Medulla oblongata (tissue), 1 donor: ENCODE results near the gene ZBTB18.
"Not testable (repeated sequence)": the region's sequence is repeated elsewhere in the genome, so short reads cannot be mapped to it uniquely, and the experiment has no call there.

ENCODE experiments used
- DNase-seq: peaks from one replicate; pipeline ENCODE4 v3.0.0-alpha.2; 2015; ENCODE audit errors: extremely low spot score

ZBTB18 gene

GRCh38 chr1:244050835-244051444 is at the start of gene ZBTB18:
ZBTB18 (plus strand) TSS chr1:244051283; CDS start chr1:244051432, 149 bp downstream.
- peak; percentile 88 for DNase-seq

- DNase-seq = no peak
Observed at GRCh38 chr1:244002721-244003120, 48.4 kb upstream of the ZBTB18 start.

DNA sequence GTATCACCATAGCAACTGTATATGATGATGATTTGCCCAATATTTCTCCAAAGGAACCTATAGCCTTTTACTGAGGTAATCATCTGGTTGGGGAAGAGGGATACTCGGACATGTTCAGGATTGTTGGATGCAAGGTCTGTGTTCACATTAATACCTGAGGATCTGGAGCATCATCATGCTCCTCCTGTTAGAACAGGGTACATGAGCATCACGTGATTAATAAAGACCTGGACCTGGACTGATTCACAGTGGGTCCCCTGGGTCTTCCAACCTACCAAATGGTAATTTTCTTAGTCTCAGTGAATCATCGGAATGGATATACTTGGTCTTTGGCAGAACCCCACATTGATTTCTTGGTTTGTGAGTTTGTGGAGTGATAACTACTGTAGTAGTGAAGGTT is 45.6 kb upstream of the ZBTB18 start:
- no peak for DNase-seq

GRCh38 chr1:244006381-244006901 is 44.6 kb upstream of the ZBTB18 start:
- DNase-seq = no peak

DNA sequence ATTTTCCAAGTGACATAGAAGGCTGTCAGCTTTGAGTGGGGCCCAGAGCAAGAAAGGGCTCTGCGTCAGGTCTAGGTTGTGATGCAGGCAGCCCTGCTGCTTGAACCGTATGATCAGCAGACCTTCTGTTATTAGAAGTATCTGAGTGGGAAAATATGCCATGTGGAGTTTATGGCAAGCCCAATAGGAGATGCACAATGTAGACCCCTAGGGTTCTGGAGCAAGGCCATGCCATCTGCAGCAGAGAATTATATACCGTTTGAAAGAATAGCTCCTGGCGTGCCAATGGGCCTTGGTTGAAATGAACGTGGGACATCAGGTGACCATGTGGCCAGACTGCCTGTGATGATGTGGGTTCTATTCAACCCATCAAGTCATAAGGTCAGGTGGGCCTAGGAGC is 44.1 kb upstream of the ZBTB18 start:
- no peak for DNase-seq

DNA sequence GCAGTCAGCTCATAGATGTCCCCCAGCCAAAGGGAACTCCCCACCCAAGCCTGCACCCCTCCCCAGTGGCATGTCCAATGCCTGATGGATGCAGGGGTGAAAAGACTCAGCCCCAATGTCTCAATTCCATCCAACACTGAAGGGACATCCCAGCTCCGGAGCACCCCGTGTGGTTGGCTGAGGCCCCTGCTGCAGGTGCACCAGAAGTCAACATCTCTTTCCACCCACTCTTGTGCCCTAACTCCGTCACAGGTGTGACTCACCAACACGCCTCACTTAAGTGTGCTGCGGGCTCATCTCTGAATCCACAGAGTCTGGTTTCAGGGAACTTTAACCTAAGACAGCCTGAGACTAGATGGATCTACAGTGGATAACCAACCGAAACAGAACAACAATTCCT is 40.9 kb upstream of the ZBTB18 start:
- no peak for DNase-seq

DNA sequence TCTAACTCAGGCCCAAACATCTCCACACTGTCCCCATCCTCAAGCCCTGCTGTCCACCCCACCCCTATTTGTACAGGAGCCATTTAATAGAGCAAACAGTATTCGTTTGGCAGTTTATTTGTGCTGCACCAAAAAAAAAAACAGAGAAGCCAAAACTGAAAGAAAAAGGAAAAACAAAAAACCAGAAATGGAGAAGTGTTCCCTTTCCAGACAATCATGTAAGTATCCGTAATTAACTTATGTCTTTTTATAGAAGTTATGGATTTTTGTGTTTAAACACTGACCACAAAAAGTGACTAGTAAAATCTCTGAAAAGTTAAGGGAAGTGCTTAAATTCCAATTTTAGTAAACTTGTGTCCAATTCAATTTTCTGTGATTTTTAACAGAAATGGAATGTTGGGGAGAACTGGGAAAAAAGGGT is 40.4 kb upstream of the ZBTB18 start:
- no peak for DNase-seq

DNA sequence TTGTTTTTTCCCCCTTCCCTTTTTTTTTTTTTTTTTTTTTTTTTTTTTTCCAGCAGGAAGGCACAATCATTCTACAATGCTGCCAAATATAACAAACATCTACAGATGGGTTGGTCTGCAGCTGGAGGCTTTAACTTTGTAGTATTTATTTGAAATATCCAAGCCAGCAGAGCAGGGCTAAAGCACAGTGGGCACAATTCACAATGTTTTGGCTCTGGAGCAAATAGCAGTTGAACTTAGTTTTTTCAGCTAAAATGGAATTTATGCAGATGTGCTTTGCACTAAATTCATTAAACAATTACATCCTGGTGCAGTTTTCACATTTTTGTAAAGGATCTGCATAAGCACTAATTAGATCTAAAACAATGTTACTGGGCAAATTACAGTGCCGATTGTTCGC is 39.8 kb upstream of the ZBTB18 start:
- peak; percentile 51 for DNase-seq

GRCh38 chr1:244011786-244012185 is 39.3 kb upstream of the ZBTB18 start:
- DNase-seq = peak; percentile 41

- peak; percentile 22 for DNase-seq
Observed at GRCh38 chr1:244012202-244012601, 38.9 kb upstream of the ZBTB18 start.

DNA sequence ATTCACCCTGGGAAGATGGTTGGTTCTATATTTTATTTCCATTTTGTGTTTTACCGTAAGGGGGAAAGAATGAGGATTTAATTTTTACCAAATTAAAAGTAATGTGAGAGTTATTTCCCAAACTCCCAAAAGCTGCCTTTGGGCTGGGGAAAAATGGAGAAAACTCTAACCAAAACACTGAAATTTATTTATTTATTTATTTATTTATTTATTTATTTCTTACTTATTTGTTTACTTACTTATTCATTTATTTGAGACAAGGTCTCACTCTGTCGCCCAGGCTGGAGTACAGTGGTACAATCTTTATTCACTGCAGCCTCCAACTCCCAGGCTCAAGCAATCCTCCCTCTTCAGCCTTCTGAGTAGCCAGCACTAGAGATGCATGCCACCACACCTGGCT is 38.0 kb upstream of the ZBTB18 start:
- DNase-seq = no peak

GRCh38 chr1:244014862-244015261 is 36.2 kb upstream of the ZBTB18 start:
- not testable (repeated sequence) for DNase-seq

DNA sequence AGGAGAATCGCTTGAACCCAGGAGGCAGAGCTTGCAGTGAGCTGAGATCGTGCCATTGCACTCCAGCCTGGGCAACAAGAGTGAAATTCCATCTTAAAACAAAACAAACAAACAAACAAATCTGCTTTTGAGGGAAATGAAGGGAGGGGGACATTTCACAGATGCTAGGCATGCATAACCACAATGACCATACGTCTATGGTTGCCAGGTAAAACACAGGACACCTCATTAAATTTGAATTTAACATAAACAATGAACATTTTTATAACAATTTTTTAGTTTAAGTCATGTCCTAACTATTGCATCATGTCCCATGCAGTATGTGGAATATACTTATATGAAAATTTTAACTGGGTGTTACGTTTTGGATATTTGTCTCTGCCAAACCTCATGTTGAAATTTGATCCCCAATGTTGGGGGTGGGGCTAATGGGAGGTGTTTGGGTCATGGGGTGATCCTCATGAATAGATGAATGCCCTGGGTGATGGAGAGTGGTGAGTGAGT is 31.0 kb upstream of the ZBTB18 start:
- DNase-seq = no peak

DNA sequence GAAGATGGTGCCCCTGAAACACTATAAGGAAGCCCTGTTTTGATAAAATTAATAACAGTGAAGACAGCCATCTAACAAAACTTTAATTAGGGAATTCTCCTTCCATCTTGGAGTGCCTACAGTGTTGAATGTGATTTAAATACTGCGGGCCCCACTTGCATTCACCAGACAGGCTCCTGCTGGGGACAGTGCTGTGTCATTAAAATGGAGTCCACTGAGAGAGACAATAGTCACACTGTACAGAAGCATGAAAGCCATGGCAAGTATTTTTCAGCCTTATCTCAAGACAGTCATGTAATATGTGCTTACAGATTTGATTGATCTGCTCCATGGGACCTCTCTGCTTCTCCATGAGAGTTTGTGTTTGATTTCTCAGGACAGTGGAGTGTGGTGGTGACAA is 29.7 kb upstream of the ZBTB18 start:
- no peak for DNase-seq

- DNase-seq = no peak
Observed at GRCh38 chr1:244022311-244022710, 28.8 kb upstream of the ZBTB18 start.

DNA sequence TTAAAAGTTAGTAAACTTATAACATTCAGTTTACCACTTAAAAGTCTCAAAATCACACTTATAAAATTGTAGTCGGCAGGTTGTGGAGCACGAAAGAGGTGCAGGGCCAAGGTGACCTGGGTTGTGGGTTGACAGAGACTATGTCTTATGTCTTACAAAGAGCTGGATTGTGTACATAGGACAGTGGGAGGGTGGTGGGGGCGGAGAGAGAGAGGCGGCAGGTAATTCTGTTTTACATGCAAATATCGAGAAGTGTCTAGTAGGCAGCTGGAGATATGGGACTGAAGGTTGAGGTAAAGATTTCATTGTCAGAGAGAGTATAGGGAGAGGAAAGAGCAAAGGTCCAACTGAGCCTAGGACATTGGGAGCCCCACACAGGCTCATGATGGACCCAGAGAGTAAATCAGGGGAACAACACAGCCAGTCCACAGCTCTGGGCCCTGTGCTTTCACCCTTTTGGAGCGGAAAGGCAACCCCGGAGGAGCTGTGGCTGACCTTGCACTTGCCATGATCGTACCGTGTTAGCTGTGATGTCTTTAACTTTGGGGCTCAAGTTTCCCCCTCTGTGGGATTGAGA is 28.1 kb upstream of the ZBTB18 start:
- DNase-seq = no peak

DNA sequence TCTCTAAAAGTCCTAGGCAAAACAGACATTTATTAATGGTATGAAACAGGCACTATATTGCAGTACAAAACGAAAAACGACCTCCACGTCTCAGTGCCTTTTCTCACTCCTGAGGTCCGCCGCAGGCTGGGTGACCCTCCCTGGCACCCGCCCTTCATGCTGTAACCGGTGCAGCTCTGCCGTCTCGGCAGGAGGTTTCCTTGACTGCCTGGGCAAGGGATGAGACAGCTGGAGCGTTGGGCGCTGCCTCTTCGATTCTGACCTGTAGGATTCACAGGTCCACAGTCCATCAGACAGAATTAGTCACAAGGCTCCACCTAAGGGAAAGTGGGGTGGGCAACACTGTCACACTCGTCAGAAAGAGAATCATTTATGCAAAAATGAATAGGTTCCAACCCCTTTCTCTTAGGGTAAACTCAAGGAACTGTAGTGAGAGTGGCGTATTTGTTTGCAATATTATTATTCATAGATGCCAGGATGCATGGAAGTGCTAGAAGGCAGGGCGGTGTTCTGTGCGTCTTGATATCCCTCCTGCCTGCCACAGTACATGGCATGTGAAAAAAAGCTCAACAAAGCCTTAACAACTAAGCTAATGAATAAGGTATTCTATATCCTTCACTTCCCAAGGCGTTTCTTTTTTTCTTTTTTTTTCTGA is 23.5 kb upstream of the ZBTB18 start:
- DNase-seq = no peak

GRCh38 chr1:244028701-244029100 is 22.4 kb upstream of the ZBTB18 start:
- no peak for DNase-seq

GRCh38 chr1:244029124-244029523 is 22.0 kb upstream of the ZBTB18 start:
- DNase-seq = no peak

DNA sequence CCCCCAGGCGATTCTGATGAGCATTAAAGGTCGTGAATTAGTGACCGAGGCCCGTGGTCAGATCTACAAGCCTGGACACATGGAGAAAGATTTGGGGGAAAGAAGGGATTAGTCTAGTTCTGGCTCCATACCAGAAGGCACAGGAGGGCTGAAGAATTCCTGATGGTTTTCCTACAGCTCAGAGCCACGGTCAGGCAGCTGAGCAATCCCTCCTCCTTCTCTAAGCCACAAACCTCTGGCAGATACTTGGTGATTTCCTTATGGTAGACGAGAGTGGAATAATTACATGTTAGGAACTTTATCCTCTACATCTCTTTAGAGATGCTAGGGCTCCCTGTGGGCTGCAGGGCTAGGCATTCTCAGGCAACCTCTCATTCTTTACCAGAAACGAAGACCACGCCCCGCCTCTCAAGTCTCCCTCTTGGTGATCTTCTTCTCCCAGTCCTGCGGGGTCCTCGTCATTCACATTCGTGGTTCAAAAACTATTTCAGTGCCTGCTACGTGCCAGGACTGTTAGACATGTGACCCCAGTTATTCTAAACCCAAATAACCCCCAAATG is 20.5 kb upstream of the ZBTB18 start:
- no peak for DNase-seq

- no peak for DNase-seq
Observed at GRCh38 chr1:244035358-244035757, 15.7 kb upstream of the ZBTB18 start.

DNA sequence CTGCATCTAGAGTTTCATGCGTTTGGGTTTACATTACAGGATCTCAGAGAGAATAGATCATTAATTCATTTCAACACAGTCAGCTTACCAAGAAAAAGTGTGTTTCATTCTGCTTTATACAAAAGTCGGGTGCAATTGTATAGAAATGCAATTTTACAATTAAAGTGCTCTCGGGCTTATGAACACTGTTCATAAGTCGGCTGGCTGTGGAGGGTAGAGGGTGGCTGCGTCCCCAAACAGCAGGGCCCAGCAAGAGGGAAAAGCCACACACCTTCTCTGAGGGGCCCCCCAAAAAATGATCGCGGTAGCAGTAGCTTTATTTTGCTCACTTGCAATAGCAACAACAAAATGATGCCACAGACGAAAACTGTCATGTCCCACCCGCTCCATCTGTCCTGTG is 13.8 kb upstream of the ZBTB18 start:
- no peak for DNase-seq
